Panc1 (cell line): ENCODE results near the gene PCDHGA1. TPM values are rescaled to one million over a fixed set of nuclear protein-coding genes. Genes with fewer than 3 reads are reported as not detected.
A peak's percentile ranks its signal among the peaks of the same experiment; 100 is the strongest.

Source experiments
- ATAC-seq: fragments of 200-7000 bp; cut with Tn5 transposase; 2 replicates; pipeline ENCODE4 v1.9.1; 2020; ENCODE audit warnings: mild to moderate bottlenecking, moderate library complexity
- BruUV-seq: library from RNA; stranded (reverse); fragments of 400-500 nt; replicated peaks from 2 replicates; lab custom pipeline; 2021; lab: Mats Ljungman, UMichigan
- CTCF ChIA-PET: fragments of 300-600 bp; sonication (Branson Sonifier 250); formaldehyde crosslinking; loops from one replicate; lab custom pipeline; 2022; ENCODE audit warnings: antibody characterized with exemption; lab: Charles Lee
- POLR2A ChIA-PET: fragments of 300-600 bp; sonication (Branson Sonifier 250); formaldehyde crosslinking; loops from one replicate; lab custom pipeline; 2022; ENCODE audit warnings: antibody characterized with exemption; lab: Charles Lee
- DNase-seq: peaks from one replicate; pipeline ENCODE4 v3.0.0-alpha.2; 2010; ENCODE audit warnings: low read depth, low spot score
- H3K27ac ChIP-seq: 2 replicates; pipeline ENCODE4 v1.5.1; 2011; ENCODE audit warnings: mild to moderate bottlenecking, low read length, inconsistent platforms
- H3K27me3 ChIP-seq: fragments of 200-500 bp; sonication (Bioruptor generic); 2 replicates; pipeline ENCODE4 v1.6.0; 2014; ENCODE audit warnings: low read length, inconsistent platforms; ENCODE audit not compliant: control insufficient read depth, insufficient read depth
- H3K36me3 ChIP-seq: fragments of 200-500 bp; sonication (Bioruptor generic); 2 replicates; pipeline ENCODE4 v1.5.1; 2014; ENCODE audit warnings: inconsistent platforms, mild to moderate bottlenecking, low read length, moderate library complexity; ENCODE audit not compliant: control insufficient read depth, insufficient read depth
- H3K4me1 ChIP-seq: 2 replicates; pipeline ENCODE4 v1.5.1; 2011; ENCODE audit warnings: inconsistent platforms, mild to moderate bottlenecking, low read length, moderate library complexity; ENCODE audit not compliant: control insufficient read depth, insufficient read depth
- H3K4me3 ChIP-seq, 2 experiments: 2 replicates each; pipeline ENCODE4 v1.5.1; 2011 to 2012; ENCODE audit warnings: low read depth in 2 of 2, low read length in 2 of 2, mild to moderate bottlenecking in 2 of 2, inconsistent platforms in 1 of 2, moderate library complexity in 1 of 2
- H3K9me3 ChIP-seq: fragments of 200-500 bp; sonication (Bioruptor generic); 2 replicates; pipeline ENCODE4 v1.5.1; 2014; ENCODE audit warnings: low read depth, mild to moderate bottlenecking, inconsistent platforms, low read length, moderate library complexity; ENCODE audit not compliant: control insufficient read depth, insufficient read depth
- CTCF ChIP-seq: fragments of 450-650 bp; IDR thresholded peaks from 2 replicates; pipeline ENCODE4 v1.5.1; 2017; ENCODE audit warnings: mild to moderate bottlenecking
- POLR2AphosphoS5 ChIP-seq: IDR thresholded peaks from 2 replicates; pipeline ENCODE4 v1.6.1; 2012; ENCODE audit warnings: mild to moderate bottlenecking, low read depth, low read length, moderate library complexity
- REST ChIP-seq, 2 experiments: IDR thresholded peaks; 2 replicates each; pipeline ENCODE4 v1.6.1; 2011 to 2012; ENCODE audit warnings: low read depth in 2 of 2, control low read depth in 1 of 2, low read length in 1 of 2, mild to moderate bottlenecking in 1 of 2, moderate library complexity in 1 of 2; ENCODE audit not compliant: insufficient read depth in 1 of 2
- SIN3A ChIP-seq: IDR thresholded peaks from 2 replicates; pipeline ENCODE4 v1.6.1; 2012; ENCODE audit warnings: low read depth, mild to moderate bottlenecking, low read length, moderate library complexity, borderline replicate concordance; ENCODE audit not compliant: insufficient read depth
- TCF7L2 ChIP-seq: IDR thresholded peaks from 2 replicates; pipeline ENCODE4 v1.6.1; 2011; ENCODE audit warnings: mild to moderate bottlenecking, low read depth, low read length, inconsistent platforms
- in situ Hi-C: cut with HindIII; loops from 2 replicates; pipeline ENCODE4 v1.10.0; 2016; ENCODE audit warnings: low sequenced_read_pairs, low pct_unique_long_range_greater_than_20kb
- intact Hi-C: fragments of 100-400 bp; cut with micrococcal nuclease; formaldehyde crosslinking; loops from one replicate; pipeline ENCODE4 v1.10.0; 2022; ENCODE audit not compliant: unreplicated experiment
- total RNA-seq: library from RNA; stranded (reverse); gene quantifications from one replicate; pipeline ENCODE4 v1.2.1, GENCODE V29; 2021; ENCODE audit not compliant: unreplicated experiment

The PCDHGA1 gene
- total RNA-seq, 1 experiment from 2014 or later = 0.92 TPM

- Histone ChIP-seq H3K27ac (peak overlapping the region; percentile 86), H3K36me3 (peaks cover 5% of the 10 kb centered on the region), H3K27me3 (no peaks in the 10 kb centered on the region), H3K4me1 (peaks cover 38% of the 10 kb centered on the region), H3K4me3 (no peak overlapping the region), H3K9me3 (no peaks in the 10 kb centered on the region; the same call in 1 of the 2 replicates)
- intact Hi-C loops (loop anchor here (10.0 kb wide), 1 partner anchor 167 kb away; the partner anchor contains the start of genes PCDHGA4, PCDHGB1 and PCDHGB2), in situ Hi-C loops (no loop called here)
- DNase-seq = peak; percentile 97
- ATAC-seq = peak; percentile 89
- CTCF ChIA-PET = interaction anchor here (1.0 to 1.5 kb wide), 2 partner anchors 8 to 104 kb away, joined by 3 to 17 read pairs; partner anchors contain the start of gene PCDHGB7
- TF ChIP-seq SIN3A (no peak), REST (IDR thresholded peaks at IDR 0.05; ENCODE audit: insufficient read depth in 1 of 2, low read depth in 2 of 2, low read length in 1 of 2) (0 out of 4 replicates have a peak, but pooled peaks of 1 of the 2 experiments have one; percentile 20), POLR2AphosphoS5 (peak; percentile 84), TCF7L2 (no peak), CTCF (no peak)
- POLR2A ChIA-PET = no interaction called here
- no TSS peak for BruUV-seq
Measured at GRCh38 chr5:141521244-141521781, 191.0 kb downstream of the PCDHGA1 start.

GRCh38 chr5:141522301-141522700, 192.0 kb downstream of the PCDHGA1 start:
- Histone ChIP-seq H3K4me1 (peaks cover 37% of the 10 kb centered on the region), H3K9me3 (no peaks in the 10 kb centered on the region; the same call in 1 of the 2 replicates), H3K27ac (peak overlapping the region; percentile 86), H3K36me3 (peaks cover 5% of the 10 kb centered on the region), H3K4me3 (no peak overlapping the region), H3K27me3 (no peaks in the 10 kb centered on the region)
- in situ Hi-C loops = no loop called here
- intact Hi-C loops = loop anchor here (10.0 kb wide), 1 partner anchor 168 kb away; the partner anchor contains the start of genes PCDHGA4, PCDHGB1 and PCDHGB2
- ATAC-seq (no peak), DNase-seq (no peak)
- ChIA-PET POLR2A (no interaction called here), CTCF (interaction anchor here (1.5 kb wide), 1 partner anchor 105 kb away, joined by 17 read pairs; the partner anchor contains the start of gene PCDHGB7)
- BruUV-seq = no TSS peak
- no peak for TF ChIP-seq CTCF
- TF ChIP-seq REST (IDR thresholded peaks at IDR 0.05; ENCODE audit: insufficient read depth in 1 of 2, low read depth in 2 of 2, low read length in 1 of 2) = no peak
- no peak for TF ChIP-seq SIN3A
- no peak for TF ChIP-seq TCF7L2
